ENCODE results near the gene PODNL1.

The PODNL1 gene

DNA sequence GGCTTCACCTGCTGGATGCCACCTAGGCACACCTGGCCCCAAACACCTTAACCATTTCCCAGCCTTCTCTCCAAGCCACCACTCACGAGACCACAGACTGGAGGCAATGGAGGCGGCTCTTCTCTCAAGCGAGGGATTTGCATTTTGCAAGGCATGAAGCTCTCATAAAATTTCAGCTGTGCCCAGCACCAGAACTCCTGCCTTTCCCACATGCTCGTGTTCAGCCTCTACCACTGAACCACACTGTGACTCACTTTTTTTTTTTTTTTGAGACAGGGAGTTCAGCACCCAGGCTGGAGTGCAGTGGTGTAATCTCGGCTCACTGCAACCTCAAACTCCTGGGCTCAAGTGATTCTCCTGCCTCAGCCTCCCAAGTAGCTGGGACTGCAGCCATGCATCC is 50.7 kb downstream of the PODNL1 start:
- DNase-seq, result no peak

DNA sequence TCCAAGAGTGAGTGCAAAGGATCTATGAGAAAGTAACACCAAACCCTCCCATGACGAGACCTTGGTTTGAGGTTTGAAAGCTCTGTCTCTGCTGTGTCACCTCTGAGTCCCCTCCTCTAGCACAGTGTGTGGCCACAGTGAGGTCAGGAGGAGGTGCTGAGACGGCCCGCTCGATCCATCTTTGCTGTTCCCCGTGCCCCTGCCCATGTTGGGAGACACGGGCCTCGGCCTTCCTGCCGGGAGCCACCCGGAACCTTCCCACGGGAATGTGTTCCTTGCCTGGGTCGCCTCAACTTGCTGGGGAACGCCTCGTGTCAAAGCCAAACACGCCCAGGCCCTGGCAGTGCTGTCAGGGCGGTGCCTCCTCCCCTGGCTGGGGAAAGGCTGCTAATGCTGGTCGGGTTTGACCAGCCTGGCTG is 51.2 kb downstream of the PODNL1 start:
- DNase-seq, result no peak

GRCh38 chr19:13885826-13886365 is 52.3 kb downstream of the PODNL1 start:
- no peak for DNase-seq

- DNase-seq, result no peak
Observed at GRCh38 chr19:13884726-13885591, 53.3 kb downstream of the PODNL1 start.

DNA sequence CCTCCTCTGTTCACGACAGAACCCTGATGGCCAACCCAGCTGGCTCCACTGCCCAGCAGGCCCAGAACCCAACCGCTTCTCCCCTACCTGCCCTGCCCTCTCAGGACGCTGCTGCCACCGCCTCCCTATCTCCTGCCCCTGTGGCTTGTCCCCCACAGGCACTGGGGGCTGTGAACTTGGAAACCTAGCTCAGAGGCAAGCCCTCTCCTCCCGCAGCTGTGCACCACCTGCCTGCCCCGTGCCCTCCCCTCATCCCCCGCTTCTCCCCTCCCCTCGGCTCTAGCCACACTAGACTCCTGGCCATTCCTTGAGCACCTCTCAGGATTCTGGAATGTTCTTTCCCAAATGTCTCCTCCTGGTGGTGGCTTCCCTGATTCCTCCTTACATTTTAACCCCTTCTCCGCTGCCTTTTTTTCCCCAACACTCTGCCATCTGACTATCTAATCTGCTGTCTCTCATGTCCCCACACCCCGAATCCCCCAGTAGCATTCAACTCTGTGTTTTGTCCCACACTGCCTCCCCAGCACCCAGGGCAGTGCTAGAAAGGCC is 54.6 kb downstream of the PODNL1 start:
- no peak for DNase-seq

DNA sequence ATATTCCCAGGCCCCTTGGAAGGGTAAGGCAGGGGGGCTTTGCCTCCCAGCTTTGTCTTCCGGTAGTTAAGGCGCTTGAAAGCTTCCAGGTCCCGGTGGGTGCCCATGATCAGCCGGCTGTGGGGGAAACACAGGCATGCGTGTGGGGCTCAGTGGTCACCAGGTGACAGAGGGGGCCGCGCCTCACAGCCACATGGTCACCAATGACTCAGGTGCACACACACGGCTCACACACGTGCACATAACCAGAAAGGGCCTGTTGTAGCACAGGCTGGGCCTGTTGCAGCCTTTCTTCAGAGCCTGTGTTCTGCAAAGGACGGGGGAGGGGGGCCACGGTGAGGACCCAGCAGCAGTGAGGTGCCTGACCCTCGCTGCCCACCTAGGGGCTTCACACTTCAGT is 55.4 kb downstream of the PODNL1 start:
- no peak for DNase-seq

- no peak for DNase-seq
Observed at GRCh38 chr19:13882419-13882795, 55.8 kb downstream of the PODNL1 start.

DNA sequence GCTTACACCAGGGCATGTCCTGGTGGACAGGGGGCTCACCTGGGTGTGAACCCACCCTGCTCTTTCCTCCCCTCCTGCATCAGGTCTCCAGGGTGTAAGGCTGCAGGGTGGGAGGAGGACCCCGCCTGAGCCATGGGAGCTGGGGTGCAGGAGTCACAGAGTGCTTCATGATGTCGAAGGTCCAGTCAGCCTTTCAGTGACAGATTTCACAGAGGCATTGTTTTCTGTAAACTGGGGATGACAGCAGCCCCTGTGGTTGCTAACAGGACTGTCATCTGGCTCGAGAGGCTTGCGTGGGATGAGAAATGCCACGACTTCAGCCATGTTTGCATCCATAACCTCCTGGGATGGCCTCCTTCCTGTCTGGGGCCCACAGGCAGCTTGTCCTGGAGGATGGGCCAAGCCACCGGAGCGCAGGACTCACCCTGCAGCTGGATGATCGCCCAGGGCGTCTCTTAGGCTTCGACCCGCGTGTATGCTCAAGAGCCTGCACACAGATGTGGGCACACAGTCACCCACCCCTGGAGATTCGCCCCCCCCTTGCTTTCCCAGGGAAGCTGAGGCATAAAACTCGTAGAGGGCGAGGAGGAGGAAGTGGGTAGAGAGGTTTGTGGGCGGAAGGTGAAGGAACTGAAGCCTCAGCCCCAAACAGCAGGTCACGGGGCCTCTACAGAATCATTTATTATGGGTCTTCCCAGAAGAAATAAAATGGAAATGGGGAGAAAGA is 56.4 kb downstream of the PODNL1 start:
- peak; percentile 61 for DNase-seq

- no peak for DNase-seq
Observed at GRCh38 chr19:13881251-13881691, 56.9 kb downstream of the PODNL1 start.

Data from right hindlimb (tissue), 1 donor.